OCI-LY1 (cell line): Measurements from ENCODE around the gene NELL1.

Experiments used
- H2AFZ ChIP-seq: fragments of 200-600 bp; sonication (generic), shearing (Covaris generic); 2 replicates; pipeline ENCODE4 v1.6.0; 2014; ENCODE audit warnings: antibody characterized with exemption, mild to moderate bottlenecking, low read length
- H3F3A ChIP-seq: fragments of 200-600 bp; sonication (generic), shearing (Covaris generic); 2 replicates; pipeline ENCODE4 v1.6.0; 2014; ENCODE audit warnings: mild to moderate bottlenecking, antibody characterized with exemption, low read length, moderate library complexity; ENCODE audit not compliant: insufficient read depth
- H3K27ac ChIP-seq: fragments of 200-600 bp; sonication (generic); 2 replicates; pipeline ENCODE4 v1.5.1; 2014; ENCODE audit warnings: low read length, mixed run types, mild to moderate bottlenecking, low read depth; ENCODE audit not compliant: poor library complexity, severe bottlenecking
- H3K27me3 ChIP-seq: fragments of 200-600 bp; sonication (generic); 2 replicates; pipeline ENCODE4 v1.6.0; 2014; ENCODE audit warnings: antibody characterized with exemption, mild to moderate bottlenecking, low read length, moderate library complexity; ENCODE audit not compliant: insufficient read depth
- H3K36me3 ChIP-seq: fragments of 200-600 bp; sonication (generic); 2 replicates; pipeline ENCODE4 v1.6.1; 2014; ENCODE audit warnings: mild to moderate bottlenecking, antibody characterized with exemption, low read length, moderate library complexity, mixed read lengths; ENCODE audit not compliant: insufficient read depth
- H3K4me1 ChIP-seq: fragments of 200-600 bp; sonication (generic); 2 replicates; pipeline ENCODE4 v1.5.1; 2014; ENCODE audit warnings: mild to moderate bottlenecking, low read length, moderate library complexity; ENCODE audit not compliant: insufficient read depth, severe bottlenecking
- H3K4me2 ChIP-seq: fragments of 200-600 bp; sonication (generic), shearing (Covaris generic); 2 replicates; pipeline ENCODE4 v1.6.1; 2014; ENCODE audit warnings: low read length
- H3K4me3 ChIP-seq: fragments of 200-600 bp; sonication (generic); 2 replicates; pipeline ENCODE4 v1.5.1; 2014; ENCODE audit warnings: low read length, low read depth, mild to moderate bottlenecking, mixed read lengths; ENCODE audit not compliant: poor library complexity, severe bottlenecking
- H3K79me2 ChIP-seq: fragments of 200-600 bp; shearing (Covaris generic); 2 replicates; pipeline ENCODE4 v1.6.1; 2016; ENCODE audit warnings: mixed run types, low read length, mixed read lengths; ENCODE audit not compliant: insufficient read depth
- H3K9ac ChIP-seq: fragments of 200-600 bp; sonication (generic), shearing (Covaris generic); 2 replicates; pipeline ENCODE4 v1.6.1; 2014; ENCODE audit warnings: mild to moderate bottlenecking, low read length, mixed read lengths
- H3K9me2 ChIP-seq: fragments of 200-600 bp; sonication (generic), shearing (Covaris generic); 2 replicates; pipeline ENCODE4 v1.6.1; 2014; ENCODE audit warnings: low read depth, mild to moderate bottlenecking, low read length, mixed read lengths
- H3K9me3 ChIP-seq: fragments of 200-600 bp; shearing (Covaris generic); 2 replicates; pipeline ENCODE4 v1.6.1; 2014; ENCODE audit warnings: low read length, mixed read lengths
- H4K20me1 ChIP-seq: fragments of 200-600 bp; sonication (generic), shearing (Covaris generic); 2 replicates; pipeline ENCODE4 v1.6.0; 2016; ENCODE audit warnings: mild to moderate bottlenecking, low read length; ENCODE audit not compliant: insufficient read depth
- CTCF ChIP-seq: fragments of 200-600 bp; sonication (generic), shearing (Covaris generic); IDR thresholded peaks from 2 replicates; pipeline ENCODE4 v1.5.1; 2017; ENCODE audit warnings: mild to moderate bottlenecking, antibody characterized with exemption, low read length, moderate library complexity, mixed read lengths
- EZH2 ChIP-seq: fragments of 200-600 bp; sonication (generic), shearing (Covaris generic); IDR thresholded peaks from 2 replicates; pipeline ENCODE4 v1.8.0; 2017; ENCODE audit warnings: borderline replicate concordance, mixed run types, mild to moderate bottlenecking, antibody characterized with exemption, low read length, moderate library complexity, mixed read lengths

The NELL1 gene

GRCh38 chr11:20949585-20949984, 280.2 kb downstream of the NELL1 start:
- Histone ChIP-seq H3K4me3 (no peak overlapping the region), H3K9me2 (no peaks in the 10 kb centered on the region), H3K27ac (no peak overlapping the region), H3K27me3 (no peaks in the 10 kb centered on the region), H3K36me3 (no peaks in the 10 kb centered on the region), H3K79me2 (no peaks in the 10 kb centered on the region), H4K20me1 (no peaks in the 10 kb centered on the region), H2AFZ (no peak overlapping the region), H3K4me1 (no peaks in the 10 kb centered on the region), H3K9ac (no peak overlapping the region), H3F3A (no peaks in the 10 kb centered on the region), H3K9me3 (no peaks in the 10 kb centered on the region), H3K4me2 (no peak overlapping the region)
- TF ChIP-seq EZH2 (no peak), CTCF (no peak)

GRCh38 chr11:20962581-20962980, 293.2 kb downstream of the NELL1 start:
- Histone ChIP-seq H3K36me3 (no peaks in the 10 kb centered on the region), H3K27ac (no peak overlapping the region), H3K79me2 (no peaks in the 10 kb centered on the region), H4K20me1 (no peaks in the 10 kb centered on the region), H3K4me3 (no peak overlapping the region), H3F3A (no peaks in the 10 kb centered on the region), H3K9ac (no peak overlapping the region), H3K27me3 (no peaks in the 10 kb centered on the region), H3K9me3 (no peaks in the 10 kb centered on the region), H3K4me2 (no peak overlapping the region), H3K9me2 (no peaks in the 10 kb centered on the region), H3K4me1 (no peaks in the 10 kb centered on the region), H2AFZ (no peak overlapping the region)
- TF ChIP-seq CTCF (no peak), EZH2 (no peak)

DNA sequence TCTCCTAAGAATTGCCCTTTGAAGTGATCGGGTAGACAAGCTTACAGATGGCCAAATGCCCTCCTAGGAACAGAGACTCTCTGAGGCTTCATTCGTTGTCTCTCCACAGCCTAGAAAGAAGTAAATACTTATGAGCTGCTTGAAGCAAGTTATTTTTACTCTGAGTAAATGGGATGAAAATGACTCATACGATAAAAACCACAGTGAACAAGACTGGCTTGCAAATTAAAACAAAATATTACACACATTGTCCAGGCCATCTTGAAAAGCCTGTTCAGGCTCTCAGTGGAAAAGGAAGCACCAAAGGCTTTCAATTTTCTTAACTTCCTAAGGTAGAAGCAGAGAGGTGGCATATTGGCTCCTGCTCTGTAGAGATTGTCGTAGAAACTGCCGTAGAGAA, 294.2 kb downstream of the NELL1 start:
- Histone ChIP-seq H4K20me1 (no peaks in the 10 kb centered on the region), H3F3A (no peaks in the 10 kb centered on the region), H3K27me3 (no peaks in the 10 kb centered on the region), H3K9ac (no peak overlapping the region), H3K27ac (no peak overlapping the region), H3K36me3 (no peaks in the 10 kb centered on the region), H2AFZ (no peak overlapping the region), H3K9me3 (no peaks in the 10 kb centered on the region), H3K4me1 (no peaks in the 10 kb centered on the region), H3K9me2 (no peaks in the 10 kb centered on the region), H3K4me2 (no peak overlapping the region), H3K79me2 (no peaks in the 10 kb centered on the region), H3K4me3 (no peak overlapping the region)
- no peak for TF ChIP-seq EZH2
- no peak for TF ChIP-seq CTCF
